Body of pancreas (tissue), 4 donors: ENCODE measurements around the gene SPATA25. TPM values are rescaled to one million over a fixed set of nuclear protein-coding genes. Genes with fewer than 3 reads are reported as not detected.

Experiments
- ATAC-seq: fragments of 150-250 bp; one replicate; pipeline ENCODE4 v1.9.1; 2016
- DNase-seq, 4 donors: peaks; one replicate each; pipeline ENCODE4 v3.0.0-alpha.2; 2019
- H3K27ac ChIP-seq, 4 donors: fragments of 200-600 bp; sonication (generic); 1 replicate in 3 of 4; 2 replicates in 1 of 4; pipeline versions ENCODE4 v1.5.1 to v1.6.1; 2016 to 2019; ENCODE audit warnings: mild to moderate bottlenecking in 1 of 4, mixed read lengths in 1 of 4, moderate library complexity in 1 of 4
- H3K27me3 ChIP-seq, 2 donors: fragments of 200-600 bp; sonication (generic); one replicate each; pipeline ENCODE4 v1.6.0; 2016; ENCODE audit warnings: mild to moderate bottlenecking in 1 of 2
- H3K36me3 ChIP-seq, 2 donors: fragments of 200-600 bp; sonication (generic); replicated peaks in 1 of 2; 2 replicates each; pipeline ENCODE4 v1.5.1; 2016; ENCODE audit warnings: low read depth in 2 of 2; ENCODE audit not compliant: insufficient read depth in 1 of 2
- H3K4me1 ChIP-seq: fragments of 200-600 bp; sonication (generic); one replicate; pipeline ENCODE4 v1.6.0; 2016
- H3K4me3 ChIP-seq, 2 donors: fragments of 200-600 bp; sonication (generic); 1 replicate in 1 of 2; 2 replicates in 1 of 2; pipeline ENCODE4 v1.5.1; 2016 to 2019
- H3K9me3 ChIP-seq, 3 donors: fragments of 200-600 bp; sonication (generic); 1 replicate in 2 of 3; 2 replicates in 1 of 3; pipeline ENCODE4 v1.5.1; 2016
- CTCF ChIP-seq, 7 experiments: fragments of 450-650 bp in 4 of 7; fragments of 200-600 bp in 3 of 7; sonication (generic) in 3 of 7; IDR thresholded peaks; one replicate each; pipeline ENCODE4 v1.5.1; 2016 to 2019; ENCODE audit warnings: antibody characterized with exemption in 7 of 7
- POLR2A ChIP-seq, 3 donors: fragments of 450-650 bp; IDR thresholded peaks; one replicate each; pipeline ENCODE4 v1.6.1; 2016; ENCODE audit warnings: antibody characterized with exemption in 3 of 3, mild to moderate bottlenecking in 2 of 3
- WGBS, 2 donors: methylation state at CpG; one replicate each; pipeline ENCODE4 v1.1.5; 2017; 5-methylcytosine and 5-hydroxymethylcytosine counted together
- intact Hi-C: fragments of 100-400 bp; cut with DNase I; formaldehyde crosslinking; loops from one replicate; pipeline ENCODE4 v1.15.1; 2023
- total RNA-seq, 2 donors: library from RNA; depleted of rRNA; stranded (reverse); fragments of >200 nt; gene quantifications; one replicate each; pipeline ENCODE4 v1.1.0, GENCODE V29; 2016

SPATA25 gene
- total RNA-seq, 2 donors from 2014 or later: 1.3 to 2.6 TPM

DNA sequence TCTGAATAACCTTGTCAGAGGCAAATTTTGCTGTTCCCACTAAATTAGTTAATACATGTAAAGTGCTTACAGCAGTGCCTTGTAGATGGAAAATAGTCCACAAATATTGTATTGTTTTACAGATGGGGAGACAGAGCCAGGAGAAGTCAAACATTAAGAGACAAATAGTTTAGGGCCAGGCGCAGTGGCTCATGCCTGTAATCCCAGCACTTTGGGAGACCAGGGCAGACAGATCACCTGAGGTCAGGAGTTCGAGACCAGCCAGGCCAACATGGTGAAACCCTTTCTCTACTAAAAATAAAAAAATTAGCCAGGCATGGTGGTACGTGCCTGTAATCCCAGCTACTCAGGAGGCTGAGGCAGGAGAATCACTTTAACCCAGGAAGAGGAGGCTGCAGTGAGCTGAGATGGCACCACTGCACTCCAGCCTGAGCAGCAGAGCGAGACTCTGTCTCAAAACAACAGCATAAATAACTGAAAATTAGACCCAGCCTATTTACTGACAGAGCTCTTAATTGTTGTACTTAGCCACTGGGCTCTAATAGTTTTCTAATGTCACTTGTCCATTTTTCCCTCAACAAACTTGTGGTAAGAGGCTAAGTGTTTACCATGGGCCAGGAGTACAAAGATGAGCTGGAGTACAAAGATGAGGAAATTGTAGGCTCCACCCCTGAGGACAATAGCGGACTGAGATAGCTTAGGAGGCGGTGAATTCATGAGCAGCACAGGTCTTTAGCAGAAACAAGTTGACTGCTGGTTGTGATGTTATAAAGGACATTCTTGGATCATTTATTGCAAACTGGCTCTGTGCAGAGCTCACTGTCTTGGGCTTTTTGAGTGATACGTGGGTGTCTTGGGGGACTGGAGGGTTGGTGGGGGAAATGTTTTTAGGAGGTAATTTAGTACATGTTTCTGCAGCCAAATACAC, 23.6 kb downstream of the SPATA25 start:
- no peaks in the 10 kb centered on the region for H3K4me1 ChIP-seq
- H3K9me3 ChIP-seq: no peaks in the 10 kb centered on the region
- intact Hi-C loops: no loop called here
- ATAC-seq (no peak), DNase-seq (no peak)
- H3K4me3 ChIP-seq: no peak overlapping the region
- no peak overlapping the region for H3K27ac ChIP-seq
- WGBS, 2 donors: 83 to 86% methylated on average over 7 of the region's 7 CpGs
- no peaks in the 10 kb centered on the region for H3K36me3 ChIP-seq
- TF ChIP-seq POLR2A (IDR thresholded peaks at IDR 0.05) (no peak), CTCF (IDR thresholded peaks at IDR 0.05) (no peak)
- H3K27me3 ChIP-seq: no peaks in the 10 kb centered on the region

DNA sequence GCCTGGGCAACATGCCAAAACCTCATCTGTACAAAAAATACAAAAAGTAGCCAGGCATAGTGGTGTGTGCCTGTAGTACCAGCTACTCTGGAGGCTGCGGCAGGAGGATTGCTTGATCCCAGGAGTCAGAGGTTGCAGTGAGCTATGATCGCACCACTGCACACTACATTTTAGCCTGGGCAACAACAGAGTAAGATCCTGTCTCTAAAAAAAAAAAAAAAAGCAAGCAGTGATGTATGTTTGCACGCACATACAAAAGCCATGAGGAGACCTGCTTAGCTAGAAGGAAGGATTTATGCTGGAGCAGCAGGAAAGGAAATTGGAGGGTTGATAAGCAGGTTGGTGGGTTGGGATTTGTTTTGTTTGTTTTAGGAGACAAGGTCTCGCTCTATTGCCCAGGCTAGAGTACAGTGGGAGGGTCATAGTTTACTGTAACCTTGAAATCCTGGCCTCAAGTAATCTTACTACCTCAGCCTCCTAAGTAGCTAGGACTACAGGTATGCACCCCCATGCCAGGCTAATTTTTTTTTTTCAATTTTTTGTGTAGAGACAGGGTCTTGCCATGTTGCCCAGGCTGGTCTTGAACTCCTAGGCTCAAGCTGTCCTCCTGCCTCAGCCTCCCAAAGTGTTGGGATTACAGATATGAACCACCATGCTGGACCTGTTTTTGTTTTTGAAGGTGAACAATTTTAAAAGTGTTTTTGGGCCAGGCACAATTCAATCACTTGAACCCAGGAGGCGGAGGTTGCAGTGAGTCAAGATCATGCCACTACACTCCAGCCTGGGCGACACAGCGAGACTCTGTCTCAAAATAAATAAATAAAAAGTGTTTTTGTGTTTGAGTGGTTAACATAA, 26.0 kb downstream of the SPATA25 start:
- WGBS, 2 donors: 84 to 91% methylated on average over 7 of the region's 7 CpGs
- H3K27me3 ChIP-seq: no peaks in the 10 kb centered on the region
- no peak for ATAC-seq
- H3K4me3 ChIP-seq: no peak overlapping the region
- H3K4me1 ChIP-seq: peaks cover 11% of the 10 kb centered on the region
- TF ChIP-seq CTCF (IDR thresholded peaks at IDR 0.05) (no peak), POLR2A (IDR thresholded peaks at IDR 0.05) (no peak)
- H3K9me3 ChIP-seq: no peaks in the 10 kb centered on the region
- intact Hi-C loops: no loop called here
- DNase-seq: peak in 1 of 4 donors; percentile 31
- no peaks in the 10 kb centered on the region for H3K36me3 ChIP-seq
- H3K27ac ChIP-seq: no peak overlapping the region

DNA sequence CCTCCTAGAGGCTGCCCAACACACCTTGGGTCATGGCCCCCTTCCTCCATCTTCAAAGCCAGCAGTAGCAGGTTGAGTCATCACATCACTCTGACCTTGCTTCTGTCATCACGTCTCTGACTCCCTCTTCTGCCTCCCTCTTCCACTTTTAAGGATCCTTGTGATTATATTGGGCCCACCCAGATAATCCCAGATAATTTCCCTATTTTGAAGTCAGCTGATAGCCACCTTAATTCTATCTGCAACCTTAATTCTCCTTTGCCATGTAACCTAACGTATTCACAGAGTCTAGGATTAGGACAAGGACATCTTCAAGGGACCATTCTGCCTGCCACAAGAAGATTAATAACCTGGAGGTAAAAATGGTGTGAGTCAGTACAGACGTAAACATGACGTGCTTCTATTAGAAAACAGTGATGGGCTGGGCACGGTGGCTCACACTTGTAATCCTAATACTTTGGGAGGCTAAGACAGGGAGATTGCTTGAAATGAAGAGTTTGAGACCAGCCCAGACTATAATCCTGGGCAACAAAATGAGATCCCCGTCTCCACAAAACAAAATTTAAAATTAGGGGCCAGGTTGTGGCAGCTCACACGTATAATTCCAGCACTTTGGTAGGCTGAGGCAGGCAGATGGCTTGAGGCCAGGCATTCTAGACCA, 26.7 kb downstream of the SPATA25 start:
- ATAC-seq: no peak
- peaks cover 19% of the 10 kb centered on the region for H3K4me1 ChIP-seq
- no peak overlapping the region for H3K4me3 ChIP-seq
- DNase-seq: peak in 1 of 4 donors; percentile 46
- H3K9me3 ChIP-seq: no peaks in the 10 kb centered on the region
- TF ChIP-seq POLR2A (IDR thresholded peaks at IDR 0.05): no peak
- no peak for TF ChIP-seq CTCF (IDR thresholded peaks at IDR 0.05)
- intact Hi-C loops: no loop called here
- WGBS, 2 donors: 68 to 70% methylated on average over 7 of the region's 7 CpGs
- no peaks in the 10 kb centered on the region for H3K27me3 ChIP-seq
- H3K27ac ChIP-seq: no peak overlapping the region
- H3K36me3 ChIP-seq: no peaks in the 10 kb centered on the region

GRCh38 chr20:45859916-45860315, 27.5 kb downstream of the SPATA25 start:
- 86 to 95% methylated on average over 5 of the region's 5 CpGs for WGBS, 2 donors
- no peaks in the 10 kb centered on the region for H3K27me3 ChIP-seq
- peaks cover 25% of the 10 kb centered on the region for H3K4me1 ChIP-seq
- no peaks in the 10 kb centered on the region for H3K9me3 ChIP-seq
- ATAC-seq (no peak), DNase-seq (no peak)
- no peak overlapping the region for H3K4me3 ChIP-seq
- no peak overlapping the region for H3K27ac ChIP-seq
- TF ChIP-seq CTCF (IDR thresholded peaks at IDR 0.05) (no peak), POLR2A (IDR thresholded peaks at IDR 0.05) (no peak)
- intact Hi-C loops: no loop called here
- H3K36me3 ChIP-seq: no peaks in the 10 kb centered on the region
